MCF 10A (cell line): ENCODE measurements around the gene TPM1. TPM values are rescaled to one million over a fixed set of nuclear protein-coding genes. Genes with fewer than 3 reads are reported as not detected.

ENCODE experiments used
- BruUV-seq: library from RNA; stranded (reverse); fragments of 400-500 nt; replicated peaks from 2 replicates; lab custom pipeline; 2021; lab: Mats Ljungman, UMichigan
- CTCF ChIA-PET: fragments of 300-600 bp; sonication (Branson Sonifier 250); formaldehyde crosslinking; extraction: SDS; loops from one replicate; lab custom pipeline; 2021; ENCODE audit warnings: antibody characterized with exemption, inconsistent platforms; lab: Yijun Ruan, JAX
- POLR2A ChIA-PET: fragments of 300-600, 350-650 bp; sonication (Branson Sonifier 250); formaldehyde crosslinking; extraction: SDS; loops from one replicate; lab custom pipeline; 2020; ENCODE audit warnings: antibody characterized with exemption, inconsistent platforms; lab: Yijun Ruan, JAX
- DNase-seq: peaks from one replicate; pipeline ENCODE4 v3.0.0-alpha.2; 2018; ENCODE audit not compliant: unreplicated experiment
- H3K27ac Mint-ChIP-seq: one replicate; pipeline ENCODE4 v1.8.0; 2022; ENCODE audit warnings: mild to moderate bottlenecking, low read depth, mixed read lengths; ENCODE audit not compliant: unreplicated experiment
- H3K27me3 Mint-ChIP-seq: one replicate; pipeline ENCODE4 v1.8.0; 2022; ENCODE audit warnings: mixed read lengths; ENCODE audit not compliant: insufficient read depth, unreplicated experiment
- H3K36me3 Mint-ChIP-seq: one replicate; pipeline ENCODE4 v1.8.0; 2022; ENCODE audit warnings: mild to moderate bottlenecking, moderate library complexity, mixed read lengths; ENCODE audit not compliant: insufficient read depth, unreplicated experiment
- H3K4me1 Mint-ChIP-seq: one replicate; pipeline ENCODE4 v1.8.0; 2022; ENCODE audit warnings: mixed read lengths; ENCODE audit not compliant: insufficient read depth, unreplicated experiment
- H3K4me3 Mint-ChIP-seq: one replicate; pipeline ENCODE4 v1.8.0; 2022; ENCODE audit warnings: mild to moderate bottlenecking, moderate library complexity, mixed read lengths; ENCODE audit not compliant: unreplicated experiment
- H3K9me3 Mint-ChIP-seq: one replicate; pipeline ENCODE4 v1.8.0; 2022; ENCODE audit warnings: mixed read lengths; ENCODE audit not compliant: unreplicated experiment
- intact Hi-C: fragments of 100-400 bp; cut with micrococcal nuclease; formaldehyde crosslinking; loops from 2 replicates; pipeline ENCODE4 v1.14.1; 2022
- total RNA-seq: library from RNA; stranded (reverse); gene quantifications from 2 replicates; pipeline ENCODE4 v1.2.3, GENCODE V29; 2022
- TF ChIP-seq, protein P1 (sequence below): fragments of 200-600 bp; IDR thresholded peaks from one replicate; pipeline ENCODE4 v1.8.0; 2022; ENCODE audit warnings: antibody characterized with exemption, mild to moderate bottlenecking; ENCODE audit not compliant: unreplicated experiment

TPM1 gene
- total RNA-seq, 1 experiment from 2014 or later = 67.8 TPM

DNA sequence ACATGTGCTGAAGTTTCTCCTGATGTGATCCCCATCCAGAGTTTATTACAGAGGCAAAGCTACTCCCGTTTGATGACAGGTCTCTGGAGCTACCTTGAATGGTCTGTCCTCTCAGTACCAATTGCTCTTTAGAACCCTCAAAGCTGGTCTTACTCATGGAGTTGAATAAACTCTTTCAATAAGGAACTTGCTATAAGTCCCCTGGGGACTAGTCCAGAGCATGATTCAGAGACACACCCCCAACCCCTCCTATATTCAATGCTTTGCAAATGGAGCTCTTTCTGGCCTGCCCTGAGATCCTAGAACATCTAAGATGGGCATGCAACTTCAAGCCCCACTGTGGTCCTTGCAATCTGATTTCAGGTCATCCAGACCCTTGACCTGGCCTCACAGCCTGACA, 23.9 kb upstream of the TPM1 start:
- Mint-ChIP-seq H3K27ac (no peak overlapping the region), H3K27me3 (no peaks in the 10 kb centered on the region), H3K4me3 (no peak overlapping the region), H3K4me1 (peaks cover 42% of the 10 kb centered on the region), H3K9me3 (no peaks in the 10 kb centered on the region), H3K36me3 (no peaks in the 10 kb centered on the region)
- DNase-seq = peak; percentile 47
- TF ChIP-seq, protein P1, sequence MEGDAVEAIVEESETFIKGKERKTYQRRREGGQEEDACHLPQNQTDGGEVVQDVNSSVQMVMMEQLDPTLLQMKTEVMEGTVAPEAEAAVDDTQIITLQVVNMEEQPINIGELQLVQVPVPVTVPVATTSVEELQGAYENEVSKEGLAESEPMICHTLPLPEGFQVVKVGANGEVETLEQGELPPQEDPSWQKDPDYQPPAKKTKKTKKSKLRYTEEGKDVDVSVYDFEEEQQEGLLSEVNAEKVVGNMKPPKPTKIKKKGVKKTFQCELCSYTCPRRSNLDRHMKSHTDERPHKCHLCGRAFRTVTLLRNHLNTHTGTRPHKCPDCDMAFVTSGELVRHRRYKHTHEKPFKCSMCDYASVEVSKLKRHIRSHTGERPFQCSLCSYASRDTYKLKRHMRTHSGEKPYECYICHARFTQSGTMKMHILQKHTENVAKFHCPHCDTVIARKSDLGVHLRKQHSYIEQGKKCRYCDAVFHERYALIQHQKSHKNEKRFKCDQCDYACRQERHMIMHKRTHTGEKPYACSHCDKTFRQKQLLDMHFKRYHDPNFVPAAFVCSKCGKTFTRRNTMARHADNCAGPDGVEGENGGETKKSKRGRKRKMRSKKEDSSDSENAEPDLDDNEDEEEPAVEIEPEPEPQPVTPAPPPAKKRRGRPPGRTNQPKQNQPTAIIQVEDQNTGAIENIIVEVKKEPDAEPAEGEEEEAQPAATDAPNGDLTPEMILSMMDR = no peak
- no TSS peak for BruUV-seq
- intact Hi-C loops = loop anchor here (2.0 kb wide), 1 partner anchor 122 kb away; no protein-coding TSS in a partner anchor
- ChIA-PET POLR2A (interaction anchor here (0.6 to 1.9 kb wide), 4 partner anchors 14 to 986 kb away, joined by 3 to 5 read pairs (median 4); no protein-coding TSS in a partner anchor), CTCF (interaction anchor here (0.6 to 0.8 kb wide), 5 partner anchors 70 to 507 kb away, joined by 3 read pairs; no protein-coding TSS in a partner anchor)

DNA sequence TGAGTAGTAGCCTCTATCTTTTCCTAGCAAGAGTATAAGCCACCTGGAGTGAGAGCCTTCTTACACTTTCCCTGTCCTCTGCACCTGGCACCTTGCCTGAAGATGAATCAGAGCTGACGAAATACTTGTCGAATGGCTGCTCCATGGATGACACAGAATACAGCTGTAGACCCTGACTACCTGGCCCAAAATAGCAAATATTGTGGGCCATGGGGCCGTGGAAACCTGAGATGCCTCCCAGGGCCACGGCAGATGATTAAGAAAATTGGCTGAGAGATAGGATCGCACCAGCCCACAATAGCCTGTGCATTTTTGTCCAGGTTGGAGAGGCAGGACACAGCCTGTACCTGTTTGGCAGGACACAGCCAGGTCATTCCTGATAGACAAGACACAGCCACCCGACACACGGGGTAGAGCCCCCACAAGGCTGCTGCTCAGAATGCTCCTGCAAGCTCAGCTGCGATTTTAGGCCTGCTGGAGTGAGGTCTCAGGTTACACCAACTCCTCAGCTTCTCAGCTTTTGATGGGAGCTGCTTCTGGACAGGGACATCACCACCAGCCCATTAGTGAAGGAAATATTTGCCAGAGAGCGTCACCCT, 22.9 kb upstream of the TPM1 start:
- TF ChIP-seq, protein P1 = no peak
- Mint-ChIP-seq H3K9me3 (no peaks in the 10 kb centered on the region), H3K36me3 (no peaks in the 10 kb centered on the region), H3K27me3 (no peaks in the 10 kb centered on the region), H3K4me3 (peak overlapping the region; percentile 26), H3K27ac (peak overlapping the region; percentile 66), H3K4me1 (peaks cover 33% of the 10 kb centered on the region)
- ChIA-PET CTCF (interaction anchor here (0.6 to 1.7 kb wide), 5 partner anchors 19 to 212 kb away, joined by 3 to 6 read pairs (median 3); no protein-coding TSS in a partner anchor), POLR2A (interaction anchor here (0.5 to 1.9 kb wide), 6 partner anchors 13 to 985 kb away, joined by 3 to 5 read pairs (median 4); no protein-coding TSS in a partner anchor)
- no TSS peak for BruUV-seq
- intact Hi-C loops = loop anchor here (2.0 kb wide), 1 partner anchor 123 kb away; no protein-coding TSS in a partner anchor
- peak; percentile 98 for DNase-seq

DNA sequence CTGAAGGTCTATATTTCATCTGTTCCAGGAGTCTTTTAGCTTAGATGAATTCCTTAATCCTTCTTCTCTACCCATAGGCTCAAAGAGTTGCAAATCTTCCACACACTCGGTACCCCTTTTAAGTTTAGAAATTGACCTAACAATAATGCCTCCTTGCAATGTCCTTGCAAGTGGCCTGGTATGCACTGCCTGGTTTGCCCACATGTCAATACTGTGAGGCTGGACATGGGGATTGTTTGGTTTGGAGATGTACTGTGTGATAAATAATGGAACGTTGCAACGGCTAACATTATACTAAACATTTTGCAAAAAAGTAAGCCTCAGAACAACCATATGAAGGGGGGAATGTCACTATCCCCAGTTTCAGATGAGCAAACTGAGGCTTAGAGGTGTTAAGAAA, 22.4 kb upstream of the TPM1 start:
- Mint-ChIP-seq H3K36me3 (no peaks in the 10 kb centered on the region), H3K4me1 (peaks cover 27% of the 10 kb centered on the region), H3K27ac (peak overlapping the region; percentile 66), H3K4me3 (no peak overlapping the region), H3K9me3 (no peaks in the 10 kb centered on the region), H3K27me3 (no peaks in the 10 kb centered on the region)
- BruUV-seq = TSS peak; percentile 44
- intact Hi-C loops = no loop called here
- ChIA-PET CTCF (interaction anchor here (0.9 to 1.7 kb wide), 3 partner anchors 25 to 173 kb away, joined by 3 to 6 read pairs (median 3); no protein-coding TSS in a partner anchor), POLR2A (interaction anchor here (1.5 to 1.9 kb wide), 2 partner anchors 28 to 120 kb away, joined by 4 to 5 read pairs; no protein-coding TSS in a partner anchor)
- no peak for DNase-seq
- TF ChIP-seq, protein P1 = no peak

DNA sequence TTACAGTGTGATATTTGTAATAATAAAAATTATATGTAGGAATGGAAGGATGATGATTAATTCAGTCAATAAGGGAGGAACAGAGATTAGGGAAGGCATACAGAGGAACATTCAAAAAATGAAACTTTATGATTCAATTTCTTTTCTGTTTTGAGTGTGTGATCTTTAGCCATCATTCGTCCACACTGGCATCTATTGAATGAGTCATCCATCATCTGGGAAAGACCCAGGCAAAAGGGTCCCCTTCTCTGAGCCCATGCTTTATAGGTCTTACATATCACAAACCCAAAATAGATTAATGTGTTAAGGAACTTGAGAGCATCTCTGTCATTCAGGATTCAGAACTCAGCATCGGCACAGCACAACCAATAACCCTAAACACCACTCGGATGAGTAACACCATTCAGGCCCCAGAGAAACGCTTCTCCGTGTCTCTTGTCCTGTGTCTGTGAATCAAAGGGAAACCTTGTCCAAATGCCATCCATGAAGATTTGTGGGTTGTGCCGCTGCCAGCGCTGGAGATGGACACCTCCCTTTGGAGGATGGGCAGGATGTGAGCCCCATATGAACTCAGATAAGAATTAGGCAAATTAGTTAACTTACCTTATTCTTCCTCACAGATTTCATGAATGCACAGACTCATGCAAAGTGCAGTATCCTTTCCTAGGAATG, 21.7 kb upstream of the TPM1 start:
- CTCF ChIA-PET = interaction anchor here (1.7 to 1.9 kb wide), 2 partner anchors 27 kb away, joined by 5 to 6 read pairs; no protein-coding TSS in a partner anchor
- intact Hi-C loops = no loop called here
- Mint-ChIP-seq H3K4me1 (peaks cover 20% of the 10 kb centered on the region), H3K27ac (no peak overlapping the region), H3K36me3 (no peaks in the 10 kb centered on the region), H3K9me3 (no peaks in the 10 kb centered on the region), H3K4me3 (no peak overlapping the region), H3K27me3 (no peaks in the 10 kb centered on the region)
- BruUV-seq = no TSS peak
- POLR2A ChIA-PET = interaction anchor here (1.5 kb wide), 1 partner anchor 121 kb away, joined by 4 read pairs; no protein-coding TSS in a partner anchor
- TF ChIP-seq, protein P1 = no peak
- no peak for DNase-seq
